Testis (tissue), 3 donors: Measurements from ENCODE around the gene NEK2. TPM values are rescaled to one million over a fixed set of nuclear protein-coding genes. Genes with fewer than 3 reads are reported as not detected.
"Not testable (repeated sequence)": the region's sequence is repeated elsewhere in the genome, so short reads cannot be mapped to it uniquely, and the experiment has no call there.

Experiments
- DNase-seq: peaks from one replicate; pipeline ENCODE4 v3.0.0-alpha.2; 2019
- H3K27ac ChIP-seq, 2 donors: fragments of 200-600 bp; sonication (generic); one replicate each; pipeline ENCODE4 v1.5.1; 2019
- H3K27me3 ChIP-seq: fragments of 200-600 bp; sonication (generic); one replicate; pipeline ENCODE4 v1.5.1; 2019
- H3K36me3 ChIP-seq: fragments of 200-600 bp; sonication (generic); one replicate; pipeline ENCODE4 v1.5.1; 2017; ENCODE audit warnings: low read depth; ENCODE audit errors: missing control alignments
- H3K4me1 ChIP-seq: fragments of 200-600 bp; sonication (generic); one replicate; pipeline ENCODE4 v1.5.1; 2019
- H3K4me3 ChIP-seq, 2 donors: fragments of 200-600 bp; sonication (generic); one replicate each; pipeline ENCODE4 v1.5.1; 2017 to 2019
- H3K9me3 ChIP-seq: fragments of 200-600 bp; sonication (generic); one replicate; pipeline ENCODE4 v1.5.1; 2017
- CTCF ChIP-seq, 3 experiments: fragments of 450-650 bp in 2 of 3; fragments of 200-600 bp in 1 of 3; sonication (generic) in 1 of 3; IDR thresholded peaks; one replicate each; pipeline ENCODE4 v1.5.1; 2016 to 2019; ENCODE audit warnings: antibody characterized with exemption in 3 of 3, mild to moderate bottlenecking in 2 of 3, moderate library complexity in 1 of 3
- POLR2A ChIP-seq: fragments of 450-650 bp; IDR thresholded peaks from one replicate; pipeline ENCODE4 v1.6.1; 2017; ENCODE audit warnings: antibody characterized with exemption, mild to moderate bottlenecking, moderate library complexity
- WGBS, 2 donors: methylation state at CpG; one replicate each; pipeline ENCODE4 v1.1.5; 2018; 5-methylcytosine and 5-hydroxymethylcytosine counted together
- intact Hi-C: fragments of 100-400 bp; cut with DNase I; formaldehyde crosslinking; loops from one replicate; pipeline ENCODE4 v1.15.1; 2023; ENCODE audit warnings: low total_unique reads
- polyA plus RNA-seq: library from polyadenylated mRNA; stranded (reverse); fragments of 350-450 nt; fragmentation: Illumina TruSeq; extraction: RNeasy Lipid Tissue Mini Kit (QIAGEN cat#74804); gene quantifications from one replicate; pipeline ENCODE4 v1.2.3, GENCODE V29; 2014; ENCODE audit warnings: low read depth, low replicate concordance; ENCODE audit not compliant: insufficient read depth
- total RNA-seq, 2 donors: library from RNA; depleted of rRNA; stranded (reverse); fragments of >200 nt; gene quantifications; one replicate each; pipeline ENCODE4 v1.2.3, GENCODE V29; 2016

Gene NEK2
- total and polyA plus RNA-seq, 3 donors from 2014 or later, result 40.0 to 126 (median 53.9) TPM

GRCh38 chr1:211638689-211639101 lies 36.7 kb downstream of the NEK2 start:
- DNase-seq, result no peak
- WGBS, 2 donors, result 77 to 94% methylated on average over 5 of the region's 5 CpGs
- TF ChIP-seq POLR2A (no peak), CTCF (IDR thresholded peaks at IDR 0.05) (no peak)
- no peak overlapping the region for H3K27ac ChIP-seq
- no peaks in the 10 kb centered on the region for H3K27me3 ChIP-seq
- peaks cover 9% of the 10 kb centered on the region for H3K4me1 ChIP-seq
- intact Hi-C loops, result no loop called here
- no peaks in the 10 kb centered on the region for H3K9me3 ChIP-seq
- H3K4me3 ChIP-seq, result no peak overlapping the region
- H3K36me3 ChIP-seq, result no peaks in the 10 kb centered on the region

- Histone ChIP-seq H3K36me3 (no peaks in the 10 kb centered on the region), H3K27me3 (no peaks in the 10 kb centered on the region), H3K27ac (no peak overlapping the region), H3K4me1 (peaks cover 9% of the 10 kb centered on the region), H3K9me3 (no peaks in the 10 kb centered on the region), H3K4me3 (no peak overlapping the region)
- DNase-seq, result no peak
- TF ChIP-seq CTCF (IDR thresholded peaks at IDR 0.05) (no peak), POLR2A (no peak)
- WGBS, 2 donors, result 75 to 89% methylated on average over 5 of the region's 5 CpGs
- intact Hi-C loops, result no loop called here
These were observed 37.2 kb downstream of the NEK2 start for GRCh38 chr1:211638246-211638645.

- H3K27me3 ChIP-seq, result no peaks in the 10 kb centered on the region
- TF ChIP-seq POLR2A (no peak), CTCF (IDR thresholded peaks at IDR 0.05) (no peak)
- no peaks in the 10 kb centered on the region for H3K36me3 ChIP-seq
- DNase-seq, result no peak
- H3K9me3 ChIP-seq, result no peaks in the 10 kb centered on the region
- no peak overlapping the region for H3K4me3 ChIP-seq
- H3K27ac ChIP-seq, result no peak overlapping the region
- intact Hi-C loops, result no loop called here
- H3K4me1 ChIP-seq, result peaks cover 16% of the 10 kb centered on the region
- 79 to 82% methylated on average over 3 of the region's 3 CpGs for WGBS, 2 donors
These were observed 38.4 kb downstream of the NEK2 start for GRCh38 chr1:211637066-211637465.

- H3K9me3 ChIP-seq, H3K4me3 ChIP-seq, H3K27me3 ChIP-seq, H3K27ac ChIP-seq, H3K36me3 ChIP-seq, DNase-seq, intact Hi-C loops: not testable (repeated sequence)
- 78 to 85% methylated on average over 7 to 8 of the region's 9 CpGs for WGBS, 2 donors
- peaks cover 18% of the 10 kb centered on the region for H3K4me1 ChIP-seq
These were observed 38.8 kb downstream of the NEK2 start for GRCh38 chr1:211636575-211637029.

- intact Hi-C loops, result no loop called here
- Histone ChIP-seq H3K4me1 (peaks cover 27% of the 10 kb centered on the region), H3K36me3 (no peaks in the 10 kb centered on the region), H3K27me3 (no peaks in the 10 kb centered on the region), H3K27ac (no peak overlapping the region), H3K9me3 (no peaks in the 10 kb centered on the region), H3K4me3 (no peak overlapping the region)
- TF ChIP-seq POLR2A, result no peak
- TF ChIP-seq CTCF (IDR thresholded peaks at IDR 0.05), result no peak
- WGBS, 2 donors, result 85 to 95% methylated on average over 9 of the region's 9 CpGs
- DNase-seq, result no peak
These were observed 39.7 kb downstream of the NEK2 start for GRCh38 chr1:211635597-211636205.
